Breast epithelium (tissue), 3 donors: ENCODE results near the gene KLF12.

Source experiments
- POLR2A ChIP-seq: fragments of 450-650 bp; IDR thresholded peaks from one replicate; pipeline ENCODE4 v1.6.1; 2016; ENCODE audit warnings: antibody characterized with exemption, mild to moderate bottlenecking, moderate library complexity
- POLR2AphosphoS5 ChIP-seq, 3 donors: sonication (generic); formaldehyde crosslinking; IDR thresholded peaks; one replicate each; pipeline ENCODE4 v1.6.1; 2017; ENCODE audit warnings: antibody characterized with exemption in 3 of 3
- TF ChIP-seq, protein P1 (sequence below), 3 donors: fragments of 450-650 bp; IDR thresholded peaks; one replicate each; pipeline ENCODE4 v1.5.1; 2016 to 2017; ENCODE audit warnings: antibody characterized with exemption in 3 of 3, mild to moderate bottlenecking in 3 of 3, moderate library complexity in 3 of 3

DNA sequence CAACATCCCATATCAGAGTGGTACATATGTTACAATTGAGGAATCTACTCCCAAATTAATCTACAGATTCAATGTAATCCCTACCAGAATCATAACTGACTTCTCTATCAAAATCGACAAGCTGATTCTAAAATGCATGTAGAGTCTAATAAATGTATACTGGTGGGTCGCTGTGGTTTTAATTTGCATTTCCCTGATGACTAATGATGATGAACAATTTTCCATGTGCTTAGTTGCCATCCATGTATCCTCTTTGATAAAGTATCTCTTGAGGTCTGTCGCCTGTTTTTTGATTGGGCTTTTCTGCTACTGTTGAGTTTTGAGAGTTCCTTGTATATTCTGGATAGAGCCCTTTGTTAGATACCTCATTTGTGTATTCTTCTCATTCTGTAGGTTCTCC is 43.8 kb downstream of the KLF12 start:
- TF ChIP-seq, protein P1, sequence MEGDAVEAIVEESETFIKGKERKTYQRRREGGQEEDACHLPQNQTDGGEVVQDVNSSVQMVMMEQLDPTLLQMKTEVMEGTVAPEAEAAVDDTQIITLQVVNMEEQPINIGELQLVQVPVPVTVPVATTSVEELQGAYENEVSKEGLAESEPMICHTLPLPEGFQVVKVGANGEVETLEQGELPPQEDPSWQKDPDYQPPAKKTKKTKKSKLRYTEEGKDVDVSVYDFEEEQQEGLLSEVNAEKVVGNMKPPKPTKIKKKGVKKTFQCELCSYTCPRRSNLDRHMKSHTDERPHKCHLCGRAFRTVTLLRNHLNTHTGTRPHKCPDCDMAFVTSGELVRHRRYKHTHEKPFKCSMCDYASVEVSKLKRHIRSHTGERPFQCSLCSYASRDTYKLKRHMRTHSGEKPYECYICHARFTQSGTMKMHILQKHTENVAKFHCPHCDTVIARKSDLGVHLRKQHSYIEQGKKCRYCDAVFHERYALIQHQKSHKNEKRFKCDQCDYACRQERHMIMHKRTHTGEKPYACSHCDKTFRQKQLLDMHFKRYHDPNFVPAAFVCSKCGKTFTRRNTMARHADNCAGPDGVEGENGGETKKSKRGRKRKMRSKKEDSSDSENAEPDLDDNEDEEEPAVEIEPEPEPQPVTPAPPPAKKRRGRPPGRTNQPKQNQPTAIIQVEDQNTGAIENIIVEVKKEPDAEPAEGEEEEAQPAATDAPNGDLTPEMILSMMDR (IDR thresholded peaks at IDR 0.05): no peak
- no peak for TF ChIP-seq POLR2AphosphoS5 (IDR thresholded peaks at IDR 0.05)
- no peak for TF ChIP-seq POLR2A
